ENCODE results near the gene TEDDM1.
A peak's percentile ranks its signal among the peaks of the same experiment; 100 is the strongest.
"Not testable (repeated sequence)": the region's sequence is repeated elsewhere in the genome, so short reads cannot be mapped to it uniquely, and the experiment has no call there.

The TEDDM1 gene, protein sequence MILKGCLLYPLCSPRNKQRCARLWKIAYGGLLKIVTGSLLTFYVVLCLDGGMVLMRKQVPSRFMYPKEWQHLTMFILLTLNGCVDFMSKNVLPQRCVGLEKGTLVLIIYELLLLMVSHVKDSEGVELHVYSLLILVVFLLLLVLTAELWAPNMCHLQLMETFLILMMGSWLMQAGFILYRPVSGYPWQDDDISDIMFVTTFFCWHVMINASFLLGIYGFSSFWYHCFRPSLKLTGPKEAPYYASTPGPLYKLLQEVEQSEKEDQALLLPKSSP

DNA sequence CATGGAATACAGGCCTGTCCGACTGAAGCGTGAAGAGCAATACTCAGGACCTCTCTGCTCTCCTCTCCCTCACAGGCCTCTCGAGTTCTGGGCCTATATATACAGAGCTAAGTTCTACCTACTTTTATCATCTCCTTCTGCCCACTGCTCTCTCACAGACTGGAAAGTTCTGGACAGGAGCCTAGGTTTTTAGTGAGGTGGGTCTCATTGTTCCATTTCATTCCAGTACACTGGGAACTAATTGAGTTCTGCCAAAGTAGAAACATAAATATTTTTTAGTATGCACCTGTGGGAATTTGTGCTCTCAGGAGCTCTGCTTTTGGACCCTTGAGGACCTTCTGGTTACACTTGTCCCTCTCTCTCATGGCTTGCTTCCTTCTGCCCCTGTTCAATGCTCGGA, at the start of gene TEDDM1:
TSS of gene TEDDM1 (minus strand) at position 101 of the 400 bp plus-strand sequence. CDS start 182 bp downstream, outside the sequence.
- DNase-seq, result no peak

DNA sequence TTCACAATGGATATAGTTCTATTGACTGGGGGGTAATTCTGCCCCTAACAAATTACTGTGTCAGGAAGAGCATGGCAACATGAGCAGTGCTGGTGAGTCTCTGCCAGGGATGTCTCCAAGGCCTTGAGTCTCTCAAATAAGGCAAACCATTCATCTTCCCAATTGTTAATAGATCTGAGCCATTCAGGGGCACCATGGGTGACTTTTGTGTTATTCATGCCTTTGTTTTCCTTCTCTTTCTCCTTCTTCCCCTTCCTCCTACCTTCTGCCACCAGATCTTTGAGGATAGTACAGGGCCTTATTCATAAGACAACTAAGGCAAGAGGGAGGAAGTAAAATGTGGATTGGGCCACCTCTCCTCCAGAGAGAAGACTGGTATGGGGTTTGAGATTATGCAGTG, 49.6 kb upstream of the TEDDM1 start, which contains the start of gene RGSL1:
TSS of gene RGSL1 (plus strand) at position 60 of the 400 bp plus-strand sequence. CDS start at position 80, 20 bp downstream.
- no peak for DNase-seq

DNA sequence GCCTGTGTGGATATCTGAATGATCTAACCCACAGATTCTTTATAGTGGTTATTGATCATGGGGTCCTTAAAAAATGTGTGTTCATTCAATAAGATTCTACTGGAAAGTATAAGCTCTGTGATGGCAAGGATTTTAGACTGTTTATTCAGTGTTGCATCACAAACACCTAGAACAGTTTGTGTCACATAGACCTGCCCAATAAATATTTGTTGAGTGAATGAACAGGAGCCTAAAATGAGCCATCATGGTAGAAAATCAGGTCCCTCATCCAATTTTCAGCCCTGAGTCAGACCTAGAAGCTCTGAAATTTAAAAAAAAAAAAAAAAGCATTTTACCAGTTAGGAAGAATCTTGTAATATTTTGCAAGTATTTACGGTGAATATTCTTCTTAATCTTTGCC, 47.2 kb upstream of the TEDDM1 start:
- DNase-seq, result no peak

GRCh38 chr1:182447124-182447523, 46.7 kb upstream of the TEDDM1 start:
- DNase-seq, result not testable (repeated sequence)

- DNase-seq, result peak; percentile 29 to 37
Measured at GRCh38 chr1:182446033-182446669, 45.7 kb upstream of the TEDDM1 start.

DNA sequence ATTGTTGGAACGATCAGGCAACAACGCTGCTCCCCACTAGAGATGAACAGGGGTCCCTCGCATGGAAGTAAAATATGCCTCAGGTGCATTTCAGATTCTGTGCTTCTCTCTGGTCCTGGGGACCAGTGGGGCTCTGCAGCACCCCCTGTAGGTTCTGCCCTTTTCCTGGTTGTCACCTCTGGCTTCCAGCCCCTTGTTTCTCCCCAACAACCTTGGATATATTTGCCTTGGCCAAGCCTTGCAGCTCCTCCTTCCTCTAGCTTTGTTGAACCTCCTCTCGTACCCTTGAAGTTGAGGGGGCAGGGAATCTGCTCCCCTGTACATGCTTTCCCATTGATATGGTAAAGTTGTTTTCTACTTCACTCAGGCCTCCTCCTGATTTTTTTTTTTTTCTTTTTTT, 44.0 kb upstream of the TEDDM1 start:
- DNase-seq, result no peak

- no peak for DNase-seq
Measured at GRCh38 chr1:182442333-182442732, 41.9 kb upstream of the TEDDM1 start.

GRCh38 chr1:182441719-182442118, 41.3 kb upstream of the TEDDM1 start:
- no peak for DNase-seq

DNA sequence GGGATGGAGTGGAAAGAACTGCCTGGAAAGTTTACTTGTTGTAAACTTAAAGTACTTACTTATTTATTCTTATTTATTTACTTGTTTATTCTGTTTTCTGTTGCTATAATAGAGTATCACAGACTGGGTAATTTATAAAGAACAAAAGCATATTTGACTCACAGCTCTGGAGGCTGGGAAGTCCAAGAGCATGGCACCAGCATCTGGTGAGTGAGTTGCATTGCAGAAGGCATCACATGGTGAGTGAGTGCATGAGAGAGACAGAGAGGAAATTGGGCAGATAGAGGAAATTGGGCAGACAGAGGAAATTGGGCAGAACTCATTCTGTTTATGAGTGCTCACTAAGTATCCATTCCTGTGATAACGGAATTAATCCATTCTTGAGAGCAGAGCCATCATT, 37.9 kb upstream of the TEDDM1 start:
- DNase-seq, result no peak

GRCh38 chr1:182433580-182433979, 33.1 kb upstream of the TEDDM1 start:
- DNase-seq, result no peak

GRCh38 chr1:182431278-182431677, 30.8 kb upstream of the TEDDM1 start:
- no peak for DNase-seq

- peak; percentile 9 to 28 for DNase-seq
Measured at GRCh38 chr1:182430263-182431068, 30.0 kb upstream of the TEDDM1 start.

- DNase-seq, result no peak
Measured at GRCh38 chr1:182428043-182428442, 27.6 kb upstream of the TEDDM1 start.

- DNase-seq, result no peak
Measured at GRCh38 chr1:182426442-182427430, 26.3 kb upstream of the TEDDM1 start.

- DNase-seq, result no peak
Measured at GRCh38 chr1:182415789-182416188, 15.3 kb upstream of the TEDDM1 start.

GRCh38 chr1:182413969-182414368, 13.5 kb upstream of the TEDDM1 start:
- no peak for DNase-seq

- DNase-seq, result no peak
Measured at GRCh38 chr1:182413486-182413885, 13.0 kb upstream of the TEDDM1 start.

- DNase-seq, result no peak
Measured at GRCh38 chr1:182410620-182411273, 10.3 kb upstream of the TEDDM1 start.

- no peak for DNase-seq
Measured at GRCh38 chr1:182410138-182410537, 9.7 kb upstream of the TEDDM1 start.

DNA sequence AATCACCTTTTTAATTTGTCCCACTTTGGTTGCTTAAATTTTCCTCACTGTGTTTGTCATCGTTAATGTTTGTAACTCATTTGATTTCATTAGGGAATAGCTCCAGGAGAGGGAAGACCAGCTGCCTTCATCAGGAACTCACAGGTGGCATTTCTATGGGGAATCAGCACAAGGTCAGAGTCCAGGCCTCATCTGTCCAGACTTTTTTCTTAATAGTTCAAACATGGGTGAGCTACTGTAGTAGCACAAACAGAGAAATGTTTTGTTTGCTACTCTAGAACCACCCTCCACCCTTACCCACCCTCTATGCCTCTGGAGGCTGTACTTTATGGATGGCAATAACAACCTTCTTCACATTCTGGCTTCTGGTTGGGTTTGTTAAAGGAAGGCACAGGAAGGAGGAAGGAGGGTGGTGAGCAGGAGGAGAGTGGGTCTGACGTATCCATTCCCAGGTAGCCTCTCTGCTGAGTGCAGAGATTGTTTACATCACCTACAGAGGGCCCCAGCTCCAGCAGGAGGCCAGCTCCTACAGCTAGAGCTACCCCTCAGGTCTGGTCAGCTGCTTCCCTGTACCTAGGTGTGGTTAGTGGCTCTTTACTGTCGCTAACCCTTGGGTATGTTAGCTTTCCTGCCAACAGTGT, 8.1 kb upstream of the TEDDM1 start:
- no peak for DNase-seq

DNA sequence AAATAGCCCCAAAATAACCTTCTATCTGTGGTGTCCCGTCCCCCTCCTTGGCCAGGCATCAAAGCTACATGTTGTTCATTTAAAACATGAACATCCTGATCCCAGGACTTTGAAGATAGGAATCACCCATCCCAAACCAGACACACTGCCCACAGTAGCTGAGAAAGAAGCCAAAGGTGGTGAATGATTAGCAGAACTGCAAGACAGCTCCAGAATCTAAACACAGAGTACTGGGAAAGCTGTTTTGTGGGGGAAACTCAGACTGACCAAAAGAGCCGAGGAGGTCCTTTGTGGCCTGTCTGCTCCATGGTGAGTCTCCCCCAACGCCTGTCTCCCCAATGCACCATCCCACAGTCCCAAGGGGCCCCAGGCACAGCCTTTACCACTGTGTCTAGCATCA, 7.3 kb upstream of the TEDDM1 start:
- DNase-seq, result no peak
